Ascending aorta (tissue), 2 donors: ENCODE results near the gene PLPPR5. TPM values are rescaled to one million over a fixed set of nuclear protein-coding genes. Genes with fewer than 3 reads are reported as not detected.

Source experiments
- DNase-seq, 2 donors: peaks; one replicate each; pipeline ENCODE4 v3.0.0-alpha.2; 2019; ENCODE audit warnings: low spot score in 2 of 2
- H3K27ac ChIP-seq, 2 donors: fragments of 200-600 bp; sonication (generic); one replicate each; pipeline ENCODE4 v1.5.1; 2016 to 2017; ENCODE audit warnings: mild to moderate bottlenecking in 1 of 2
- H3K27me3 ChIP-seq: fragments of 200-600 bp; sonication (generic); one replicate; pipeline ENCODE4 v1.5.1; 2017
- H3K36me3 ChIP-seq, 2 donors: fragments of 200-600 bp; sonication (generic); one replicate each; pipeline ENCODE4 v1.5.1; 2016
- H3K4me1 ChIP-seq, 2 donors: fragments of 200-600 bp; sonication (generic); one replicate each; pipeline ENCODE4 v1.5.1; 2016 to 2017; ENCODE audit warnings: mild to moderate bottlenecking in 1 of 2
- H3K4me3 ChIP-seq, 2 donors: fragments of 200-600 bp; sonication (generic); one replicate each; pipeline ENCODE4 v1.5.1; 2016 to 2017; ENCODE audit warnings: mild to moderate bottlenecking in 1 of 2
- H3K9me3 ChIP-seq, 2 donors: fragments of 200-600 bp; sonication (generic); one replicate each; pipeline ENCODE4 v1.5.1; 2016
- CTCF ChIP-seq, 3 experiments: fragments of 200-600 bp in 2 of 3; fragments of 450-650 bp in 1 of 3; sonication (generic) in 2 of 3; IDR thresholded peaks; one replicate each; pipeline ENCODE4 v1.5.1; 2016 to 2019; ENCODE audit warnings: antibody characterized with exemption in 3 of 3, mild to moderate bottlenecking in 1 of 3, moderate library complexity in 1 of 3
- intact Hi-C: fragments of 100-400 bp; cut with DNase I; formaldehyde crosslinking; loops from one replicate; pipeline ENCODE4 v1.15.1; 2023
- total RNA-seq: library from RNA; depleted of rRNA; stranded (reverse); fragments of >200 nt; gene quantifications from one replicate; pipeline ENCODE4 v1.1.0, GENCODE V29; 2016

Gene PLPPR5
- total RNA-seq, 1 donor from 2014 or later = not detected

GRCh38 chr1:98949621-98950020 lies 55.0 kb downstream of the PLPPR5 start:
- Histone ChIP-seq H3K4me3 (no peak overlapping the region), H3K4me1 (no peaks in the 10 kb centered on the region), H3K27ac (no peak overlapping the region), H3K9me3 (no peaks in the 10 kb centered on the region), H3K36me3 (no peaks in the 10 kb centered on the region), H3K27me3 (no peaks in the 10 kb centered on the region)
- TF ChIP-seq CTCF (IDR thresholded peaks at IDR 0.05) = no peak
- DNase-seq = no peak
- intact Hi-C loops = no loop called here

- Histone ChIP-seq H3K36me3 (no peaks in the 10 kb centered on the region), H3K4me3 (no peak overlapping the region), H3K27me3 (no peaks in the 10 kb centered on the region), H3K9me3 (no peaks in the 10 kb centered on the region), H3K27ac (no peak overlapping the region), H3K4me1 (no peaks in the 10 kb centered on the region)
- DNase-seq = no peak
- intact Hi-C loops = no loop called here
- no peak for TF ChIP-seq CTCF (IDR thresholded peaks at IDR 0.05)
Observed at GRCh38 chr1:98949166-98949565, 55.5 kb downstream of the PLPPR5 start.

- no peak for DNase-seq
- H3K36me3 ChIP-seq = no peaks in the 10 kb centered on the region
- H3K9me3 ChIP-seq = no peaks in the 10 kb centered on the region
- no peaks in the 10 kb centered on the region for H3K27me3 ChIP-seq
- no peak overlapping the region for H3K27ac ChIP-seq
- intact Hi-C loops = no loop called here
- no peaks in the 10 kb centered on the region for H3K4me1 ChIP-seq
- no peak overlapping the region for H3K4me3 ChIP-seq
- TF ChIP-seq CTCF (IDR thresholded peaks at IDR 0.05) = no peak
Observed at GRCh38 chr1:98947071-98947470, 57.6 kb downstream of the PLPPR5 start.

- DNase-seq = no peak
- no peaks in the 10 kb centered on the region for H3K9me3 ChIP-seq
- H3K27ac ChIP-seq = no peak overlapping the region
- H3K4me3 ChIP-seq = no peak overlapping the region
- no peaks in the 10 kb centered on the region for H3K36me3 ChIP-seq
- H3K4me1 ChIP-seq = no peaks in the 10 kb centered on the region
- no peaks in the 10 kb centered on the region for H3K27me3 ChIP-seq
- no peak for TF ChIP-seq CTCF (IDR thresholded peaks at IDR 0.05)
- intact Hi-C loops = no loop called here
Observed at GRCh38 chr1:98940722-98941079, 64.0 kb downstream of the PLPPR5 start.

- Histone ChIP-seq H3K4me1 (no peaks in the 10 kb centered on the region), H3K9me3 (no peaks in the 10 kb centered on the region), H3K27me3 (no peaks in the 10 kb centered on the region), H3K27ac (no peak overlapping the region), H3K4me3 (no peak overlapping the region), H3K36me3 (no peaks in the 10 kb centered on the region)
- DNase-seq = no peak
- no peak for TF ChIP-seq CTCF (IDR thresholded peaks at IDR 0.05)
- intact Hi-C loops = no loop called here
Observed at GRCh38 chr1:98940069-98940721, 64.5 kb downstream of the PLPPR5 start.

- Histone ChIP-seq H3K9me3 (no peaks in the 10 kb centered on the region), H3K27ac (no peak overlapping the region), H3K4me3 (no peak overlapping the region), H3K4me1 (no peaks in the 10 kb centered on the region), H3K27me3 (no peaks in the 10 kb centered on the region), H3K36me3 (no peaks in the 10 kb centered on the region)
- DNase-seq = no peak
- no peak for TF ChIP-seq CTCF (IDR thresholded peaks at IDR 0.05)
- intact Hi-C loops = no loop called here
Observed at GRCh38 chr1:98939471-98939870, 65.2 kb downstream of the PLPPR5 start.
